CD14-positive monocyte (primary cell): ENCODE measurements around the gene DPH3. TPM values are rescaled to one million over a fixed set of nuclear protein-coding genes. Genes with fewer than 3 reads are reported as not detected.

ENCODE experiments used
- DNase-seq, 3 donors: peaks; one replicate each; pipeline ENCODE4 v3.0.0-alpha.2; 2011 to 2022
- H2AFZ ChIP-seq: 2 replicates; pipeline ENCODE4 v1.6.0; 2012; ENCODE audit warnings: mild to moderate bottlenecking, low read depth, low read length, inconsistent platforms; ENCODE audit not compliant: insufficient read depth, poor library complexity, severe bottlenecking
- H3K27ac ChIP-seq, 2 donors: 1 replicate in 1 of 2; 2 replicates in 1 of 2; pipeline ENCODE4 v1.5.1; 2012 to 2013; ENCODE audit warnings: low read length in 2 of 2, control low read depth in 1 of 2, inconsistent platforms in 1 of 2, low read depth in 1 of 2, mild to moderate bottlenecking in 1 of 2
- H3K27me3 ChIP-seq, 2 donors: one replicate each; pipeline versions ENCODE4 v1.6.0 to v1.6.1; 2011 to 2013; ENCODE audit warnings: low read length in 2 of 2; ENCODE audit not compliant: control insufficient read depth in 2 of 2, insufficient read depth in 2 of 2
- H3K36me3 ChIP-seq, 2 donors: replicated peaks in 1 of 2; 1 replicate in 1 of 2; 2 replicates in 1 of 2; pipeline versions ENCODE4 v1.5.1 to v1.6.1; 2012 to 2013; ENCODE audit warnings: low read length in 2 of 2, control low read depth in 1 of 2, inconsistent platforms in 1 of 2, mild to moderate bottlenecking in 1 of 2; ENCODE audit not compliant: insufficient read depth in 2 of 2, control insufficient read depth in 1 of 2
- H3K4me1 ChIP-seq, 2 donors: 1 replicate in 1 of 2; 2 replicates in 1 of 2; pipeline versions ENCODE4 v1.5.1 to v1.6.1; 2012 to 2013; ENCODE audit warnings: low read length in 2 of 2, control low read depth in 1 of 2, inconsistent platforms in 1 of 2, mild to moderate bottlenecking in 1 of 2, moderate library complexity in 1 of 2; ENCODE audit not compliant: insufficient read depth in 2 of 2, control insufficient read depth in 1 of 2
- H3K4me2 ChIP-seq: replicated peaks from 2 replicates; pipeline ENCODE3; 2012; ENCODE audit warnings: low read length, moderate library complexity, mild to moderate bottlenecking; ENCODE audit not compliant: poor library complexity, severe bottlenecking; ENCODE audit errors: extremely low read depth
- H3K4me3 ChIP-seq, 3 experiments: fragments of 200-600 bp in 1 of 3; sonication (generic) in 1 of 3; replicated peaks in 1 of 3; 1 replicate in 2 of 3; 2 replicates in 1 of 3; pipeline ENCODE4 v1.5.1; 2011 to 2013; ENCODE audit warnings: low read length in 3 of 3, mild to moderate bottlenecking in 3 of 3, control low read depth in 2 of 3, low read depth in 2 of 3, inconsistent platforms in 1 of 3, moderate library complexity in 1 of 3
- H3K79me2 ChIP-seq: 2 replicates; pipeline ENCODE4 v1.6.0; 2012; ENCODE audit warnings: mild to moderate bottlenecking, control low read depth, inconsistent platforms, low read length, moderate library complexity; ENCODE audit not compliant: insufficient read depth
- H3K9ac ChIP-seq: 2 replicates; pipeline ENCODE4 v1.6.0; 2017; ENCODE audit warnings: low read length, mild to moderate bottlenecking; ENCODE audit not compliant: insufficient read depth, poor library complexity, severe bottlenecking
- H3K9me3 ChIP-seq, 2 donors: replicated peaks in 1 of 2; 1 replicate in 1 of 2; 2 replicates in 1 of 2; pipeline versions ENCODE4 v1.5.1 to v1.6.1; 2012 to 2013; ENCODE audit warnings: low read length in 2 of 2, control low read depth in 1 of 2; ENCODE audit not compliant: control insufficient read depth in 1 of 2, insufficient read depth in 1 of 2
- H4K20me1 ChIP-seq: 2 replicates; pipeline ENCODE4 v1.6.0; 2012; ENCODE audit warnings: mild to moderate bottlenecking, low read length, control low read depth, moderate library complexity; ENCODE audit not compliant: insufficient read depth
- H3K27ac Mint-ChIP-seq, 7 donors: one replicate each; pipeline ENCODE4 v1.8.0; 2020; ENCODE audit warnings: mild to moderate bottlenecking in 7 of 7, mixed read lengths in 7 of 7, moderate library complexity in 6 of 7, inconsistent platforms in 2 of 7
- H3K27me3 Mint-ChIP-seq, 3 donors: one replicate each; pipeline ENCODE4 v1.8.0; 2021 to 2022; ENCODE audit warnings: low read depth in 3 of 3, mild to moderate bottlenecking in 3 of 3, mixed read lengths in 3 of 3, moderate library complexity in 3 of 3, inconsistent platforms in 1 of 3
- H3K36me3 Mint-ChIP-seq, 2 donors: one replicate each; pipeline ENCODE4 v1.8.0; 2020; ENCODE audit warnings: mixed read lengths in 2 of 2, inconsistent platforms in 1 of 2, mild to moderate bottlenecking in 1 of 2
- H3K4me1 Mint-ChIP-seq: one replicate; pipeline ENCODE4 v1.8.0; 2020; ENCODE audit warnings: mild to moderate bottlenecking, mixed read lengths
- H3K4me3 Mint-ChIP-seq, 2 donors: one replicate each; pipeline ENCODE4 v1.8.0; 2020; ENCODE audit warnings: mild to moderate bottlenecking in 2 of 2, mixed read lengths in 2 of 2, moderate library complexity in 1 of 2
- H3K9me3 Mint-ChIP-seq, 7 donors: one replicate each; pipeline ENCODE4 v1.8.0; 2020 to 2022; ENCODE audit warnings: mixed read lengths in 7 of 7, mild to moderate bottlenecking in 6 of 7, moderate library complexity in 6 of 7, inconsistent platforms in 2 of 7
- CTCF ChIP-seq: fragments of 200-600 bp; IDR thresholded peaks from one replicate; pipeline ENCODE4 v1.8.0; 2022; ENCODE audit warnings: antibody characterized with exemption, mild to moderate bottlenecking
- WGBS: methylation state at CpG from one replicate; pipeline ENCODE4 v1.1.5; 2013; ENCODE audit warnings: missing lambda C conversion rate; ENCODE audit not compliant: insufficient coverage; 5-methylcytosine and 5-hydroxymethylcytosine counted together
- intact Hi-C, 2 donors: fragments of 100-400 bp; cut with micrococcal nuclease; formaldehyde crosslinking; loops; one replicate each; pipeline versions ENCODE4 v1.15.0 to v1.15.1; 2023
- polyA plus RNA-seq, 3 donors: library from polyadenylated mRNA; depleted of rRNA in 1 of 3; unstranded in 2 of 3; stranded (reverse) in 1 of 3; fragments of 300-500 nt in 2 of 3; fragments of >200 nt in 1 of 3; fragmentation: Illumina TruSeq in 2 of 3; gene quantifications; 1 replicate in 2 of 3; 2 replicates in 1 of 3; pipeline ENCODE4 v1.2.3, GENCODE V29; 2012 to 2021

The DPH3 gene
- polyA plus RNA-seq, 3 donors, result 9.2 to 42.0 (median 33.7) TPM

GRCh38 chr3:16260046-16260445, 4.7 kb downstream of the DPH3 start:
- no peak for DNase-seq
- Mint-ChIP-seq H3K4me1 (peaks cover 12% of the 10 kb centered on the region), H3K9me3 (no peaks in the 10 kb centered on the region), H3K27me3 (no peaks in the 10 kb centered on the region), H3K36me3 (peaks cover 21 to 28% of the 10 kb centered on the region in 2 donors), H3K4me3 (no peak overlapping the region), H3K27ac (peak overlapping the region in 1 of 7 donors; percentile 14)
- Histone ChIP-seq H3K4me1 (peaks cover 17 to 27% of the 10 kb centered on the region in 2 donors), H4K20me1 (no peaks in the 10 kb centered on the region), H3K36me3 (peaks cover 12 to 42% of the 10 kb centered on the region in 2 donors), H3K79me2 (peaks cover 34% of the 10 kb centered on the region), H3K27ac (peak overlapping the region in 1 of 2 donors; percentile 4), H3K4me3 (no peak overlapping the region), H3K9me3 (no peaks in the 10 kb centered on the region), H3K4me2 (no peak overlapping the region), H3K9ac (no peak overlapping the region), H3K27me3 (no peaks in the 10 kb centered on the region), H2AFZ (no peak overlapping the region)
- no peak for TF ChIP-seq CTCF
- no CpG with 5 or more reads among the region's 1 CpG for WGBS
- intact Hi-C loops, result loop anchor here (10.0 kb wide), 2 partner anchors 655 to 1485 kb away; partner anchors contain the start of genes BTD (in 1 of the 2), HACL1 (in 1 of the 2) and TBC1D5 (in 1 of the 2)

GRCh38 chr3:16258866-16259265, 5.9 kb downstream of the DPH3 start:
- Mint-ChIP-seq H3K27ac (peak overlapping the region in 1 of 7 donors; percentile 17), H3K36me3 (peaks cover 21 to 28% of the 10 kb centered on the region in 2 donors), H3K4me3 (no peak overlapping the region), H3K9me3 (no peaks in the 10 kb centered on the region), H3K27me3 (no peaks in the 10 kb centered on the region), H3K4me1 (peaks cover 18% of the 10 kb centered on the region)
- intact Hi-C loops, result no loop called here
- Histone ChIP-seq H3K27me3 (no peaks in the 10 kb centered on the region), H3K36me3 (peaks cover 12 to 42% of the 10 kb centered on the region in 2 donors), H3K27ac (no peak overlapping the region), H3K9me3 (no peaks in the 10 kb centered on the region), H4K20me1 (no peaks in the 10 kb centered on the region), H3K79me2 (peaks cover 26% of the 10 kb centered on the region), H3K4me2 (no peak overlapping the region), H2AFZ (no peak overlapping the region), H3K9ac (no peak overlapping the region), H3K4me1 (peaks cover 18 to 29% of the 10 kb centered on the region in 2 donors), H3K4me3 (no peak overlapping the region)
- TF ChIP-seq CTCF, result no peak
- DNase-seq, result no peak
- 100% methylated on average over 1 of the region's 1 CpG for WGBS
